HG02571 (cell line): ENCODE results near the gene ZNF44.

Experiments
- ATAC-seq: cut with Tn5 transposase; IDR thresholded peaks from one replicate; pipeline ENCODE4 v1.9.1; 2021; ENCODE audit warnings: mild to moderate bottlenecking, moderate library complexity; ENCODE audit not compliant: unreplicated experiment

The ZNF44 gene

DNA sequence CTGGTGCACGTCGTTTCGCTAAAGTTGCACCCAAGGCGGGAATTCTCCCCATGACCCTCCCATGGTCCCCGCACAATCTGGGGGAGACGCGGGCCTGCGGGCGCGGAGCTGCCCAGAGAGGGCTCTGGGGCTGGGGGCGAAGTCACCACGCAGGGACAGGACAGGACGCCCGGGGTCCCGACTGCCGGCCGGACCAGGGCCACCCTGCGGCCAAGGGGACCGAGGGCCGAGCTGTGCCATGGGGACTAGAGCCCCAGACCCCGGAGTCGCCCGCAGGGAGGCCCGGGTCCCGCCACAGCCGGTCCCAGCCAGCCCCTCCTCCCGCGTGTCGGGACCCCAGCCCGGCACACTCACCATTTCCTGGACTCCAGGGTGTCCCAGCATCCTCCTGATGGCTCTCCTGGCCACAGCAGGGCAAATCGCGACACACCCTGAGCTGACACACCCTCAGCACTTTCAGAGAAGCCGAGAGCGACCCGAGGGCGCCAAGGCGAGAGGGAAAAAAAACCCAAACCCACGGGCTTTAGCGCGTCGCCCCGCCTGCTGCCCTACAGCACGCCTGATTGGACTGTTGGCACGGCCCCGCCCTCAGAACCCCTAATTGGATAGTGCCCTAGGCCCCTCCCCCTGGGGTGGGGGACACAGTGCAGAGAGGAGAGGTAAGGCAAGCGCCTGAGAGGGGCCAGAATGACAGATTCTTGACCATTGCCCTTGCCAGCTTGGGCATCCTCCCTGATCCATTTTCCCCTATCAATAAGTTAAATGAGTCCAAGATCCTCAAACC is 28.6 kb downstream of the ZNF44 start:
- no peak for ATAC-seq

DNA sequence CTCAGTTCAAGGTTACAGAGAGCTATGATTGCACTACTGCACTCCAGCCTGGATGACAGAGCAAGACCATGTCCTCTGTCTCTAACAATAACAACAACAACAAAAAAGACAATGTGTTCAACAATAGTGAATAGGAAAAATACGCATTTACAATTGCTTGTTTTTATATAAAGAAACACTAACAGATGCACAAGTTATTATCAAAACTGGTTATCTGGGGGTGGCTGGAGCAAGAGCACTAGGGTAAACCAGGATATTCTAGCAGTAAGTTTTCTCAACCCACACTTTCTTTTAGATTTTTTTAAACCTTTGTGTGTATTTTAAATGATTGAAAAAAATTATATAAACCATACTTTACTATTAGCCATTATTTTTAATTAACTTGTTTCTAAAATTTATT is 33.1 kb downstream of the ZNF44 start:
- no peak for ATAC-seq

DNA sequence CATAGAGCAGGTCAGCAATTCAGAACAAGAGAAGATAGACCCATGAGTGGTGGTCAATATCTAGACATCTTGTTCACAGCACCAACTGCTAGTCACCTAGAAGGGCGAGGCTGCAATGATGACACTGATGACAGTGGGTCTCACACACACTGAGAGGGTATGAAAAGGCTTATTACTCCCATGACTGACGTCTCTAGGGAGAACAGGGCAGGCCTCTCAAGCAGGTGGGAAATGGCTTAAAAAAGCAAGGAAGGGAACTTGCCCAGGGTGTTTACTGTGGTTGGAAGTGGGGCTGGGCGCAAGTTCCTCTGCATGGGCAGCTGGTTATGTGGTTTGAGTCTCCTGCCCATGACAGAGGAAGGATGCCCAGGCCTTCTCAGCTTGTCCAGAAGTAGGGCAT is 33.8 kb downstream of the ZNF44 start:
- no peak for ATAC-seq

DNA sequence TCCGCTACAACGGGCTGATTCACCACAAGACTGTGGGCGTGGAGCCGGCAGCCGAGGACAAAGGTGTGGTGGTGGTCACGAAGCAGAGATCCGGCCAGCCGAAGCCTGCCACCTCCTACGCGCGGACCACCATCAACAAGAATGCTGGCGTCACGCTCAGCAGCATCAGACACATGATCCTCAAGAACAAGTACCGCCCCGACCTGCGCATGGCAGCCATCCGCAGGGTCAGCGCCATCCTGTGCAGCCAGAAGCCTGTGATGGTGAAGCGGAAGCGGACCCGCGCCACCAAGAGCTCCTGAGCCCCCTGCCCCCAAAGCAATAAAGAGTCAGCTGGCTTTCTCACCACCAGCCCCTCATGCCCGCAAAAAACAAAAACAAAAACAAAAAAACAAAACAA is 34.4 kb downstream of the ZNF44 start:
- no peak for ATAC-seq

DNA sequence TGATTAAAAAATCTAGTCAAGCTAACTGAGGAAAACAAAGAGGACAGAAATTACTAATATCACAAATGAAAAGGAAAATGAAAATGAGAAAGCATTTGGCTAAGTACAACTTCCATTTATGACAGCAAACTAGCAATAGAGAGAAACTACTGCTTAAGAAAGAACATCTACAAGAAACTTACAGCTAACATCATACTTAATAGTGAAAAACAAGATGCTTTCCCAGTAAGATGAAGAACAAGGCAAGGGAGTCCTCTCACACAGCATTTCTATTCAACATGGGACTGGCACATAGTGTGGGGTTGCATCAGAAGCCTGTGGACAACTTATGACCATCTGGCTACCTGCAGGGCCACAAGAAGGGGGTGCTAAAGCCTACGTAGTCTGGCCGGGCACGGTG is 39.3 kb downstream of the ZNF44 start:
- no peak for ATAC-seq

DNA sequence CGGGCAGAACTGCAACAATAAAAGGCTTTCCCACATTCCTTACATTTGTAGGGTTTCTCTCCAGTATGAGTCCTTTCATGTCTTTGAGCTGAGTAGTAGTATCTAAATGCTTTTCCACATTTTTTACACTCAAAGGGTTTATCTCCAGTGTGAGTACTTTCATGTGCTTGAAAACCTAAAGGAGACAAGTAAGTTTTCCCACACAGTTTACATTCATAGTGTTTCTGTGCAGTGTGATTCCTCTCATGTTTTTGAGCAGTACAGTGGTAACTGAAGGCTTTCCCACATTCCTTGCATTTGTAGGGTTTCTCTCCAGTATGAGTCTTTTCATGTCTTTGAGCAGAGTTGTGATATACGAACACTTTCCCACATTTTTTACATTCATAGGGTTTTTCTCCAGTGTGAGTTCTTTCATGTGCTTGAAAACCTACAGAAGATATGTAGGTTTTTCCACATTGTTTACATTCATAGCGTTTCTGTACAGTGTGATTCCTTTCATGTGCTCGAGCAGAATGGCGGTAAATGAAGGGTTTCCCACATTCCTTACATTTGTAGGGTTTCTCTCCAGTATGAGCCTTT is 47.0 kb downstream of the ZNF44 start:
- no peak for ATAC-seq

DNA sequence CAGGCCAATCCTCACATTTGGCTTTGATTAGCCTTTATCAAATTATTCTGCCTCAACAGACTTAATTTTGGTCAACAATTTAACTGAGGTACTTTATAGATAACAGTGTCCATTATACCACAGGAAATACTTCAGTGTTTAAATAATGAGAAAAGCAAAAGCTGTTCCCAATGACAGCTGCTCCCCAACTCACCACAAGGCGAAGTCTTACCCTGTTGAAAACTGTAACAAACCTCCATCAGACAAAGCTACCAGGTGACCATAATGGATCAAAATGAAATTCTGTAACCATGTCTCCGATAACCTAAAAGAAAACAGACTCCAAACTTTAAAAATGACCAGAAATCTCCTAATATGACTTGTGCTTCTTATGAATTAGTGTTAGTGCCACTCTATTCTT is 50.3 kb downstream of the ZNF44 start:
- no peak for ATAC-seq

DNA sequence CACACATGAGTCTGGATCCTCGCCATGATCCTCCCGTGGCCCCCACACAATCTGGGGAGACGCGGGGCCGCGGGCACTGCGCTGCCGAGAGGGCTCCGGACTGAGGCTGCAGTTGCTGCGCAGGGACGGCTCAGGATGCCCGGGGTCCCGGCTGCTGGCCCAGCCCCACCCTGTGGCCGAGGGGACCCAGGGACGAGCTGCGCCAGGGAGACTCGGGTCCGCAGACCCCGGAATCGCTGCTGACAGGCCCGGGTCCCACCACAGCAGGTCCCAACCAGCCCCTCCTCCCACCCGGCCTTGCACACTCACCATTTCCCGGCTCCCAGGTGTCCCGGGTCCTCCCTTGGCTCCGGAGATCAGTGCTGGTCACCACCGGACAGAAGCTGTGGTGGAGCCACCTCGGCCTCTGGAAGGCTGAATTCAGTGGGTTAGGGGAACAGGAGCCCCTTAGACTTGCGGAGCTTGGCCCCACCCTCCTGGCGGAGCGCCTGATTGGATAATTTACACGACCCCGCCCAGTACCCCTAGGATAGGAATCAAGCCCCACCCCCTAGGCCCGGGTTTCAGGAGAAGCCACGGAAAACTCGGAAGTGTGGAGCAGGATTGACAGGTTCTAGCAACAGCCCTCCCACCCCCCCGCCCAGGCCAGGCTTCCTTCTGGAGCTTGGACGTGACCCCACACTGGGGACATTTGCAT is 57.4 kb downstream of the ZNF44 start:
- ATAC-seq = no peak

DNA sequence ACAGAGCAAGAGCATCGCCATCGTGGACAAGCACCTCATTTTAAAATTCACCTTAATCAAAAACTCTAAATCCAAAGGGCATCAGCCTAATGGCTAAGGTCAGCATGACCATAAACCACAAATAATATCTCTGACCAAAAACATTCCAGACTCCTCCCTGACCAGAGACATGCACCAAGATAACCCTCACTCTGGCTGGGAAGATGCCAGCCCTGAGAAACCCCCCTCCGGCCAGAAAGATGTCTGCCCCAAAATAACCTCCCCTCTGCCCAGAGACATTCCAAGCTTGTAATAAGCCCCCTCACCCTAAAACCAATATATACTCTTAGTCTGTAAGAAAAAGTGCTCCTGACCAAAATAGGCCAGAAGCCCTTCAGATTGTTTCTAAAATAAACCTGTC is 61.7 kb downstream of the ZNF44 start:
- no peak for ATAC-seq

DNA sequence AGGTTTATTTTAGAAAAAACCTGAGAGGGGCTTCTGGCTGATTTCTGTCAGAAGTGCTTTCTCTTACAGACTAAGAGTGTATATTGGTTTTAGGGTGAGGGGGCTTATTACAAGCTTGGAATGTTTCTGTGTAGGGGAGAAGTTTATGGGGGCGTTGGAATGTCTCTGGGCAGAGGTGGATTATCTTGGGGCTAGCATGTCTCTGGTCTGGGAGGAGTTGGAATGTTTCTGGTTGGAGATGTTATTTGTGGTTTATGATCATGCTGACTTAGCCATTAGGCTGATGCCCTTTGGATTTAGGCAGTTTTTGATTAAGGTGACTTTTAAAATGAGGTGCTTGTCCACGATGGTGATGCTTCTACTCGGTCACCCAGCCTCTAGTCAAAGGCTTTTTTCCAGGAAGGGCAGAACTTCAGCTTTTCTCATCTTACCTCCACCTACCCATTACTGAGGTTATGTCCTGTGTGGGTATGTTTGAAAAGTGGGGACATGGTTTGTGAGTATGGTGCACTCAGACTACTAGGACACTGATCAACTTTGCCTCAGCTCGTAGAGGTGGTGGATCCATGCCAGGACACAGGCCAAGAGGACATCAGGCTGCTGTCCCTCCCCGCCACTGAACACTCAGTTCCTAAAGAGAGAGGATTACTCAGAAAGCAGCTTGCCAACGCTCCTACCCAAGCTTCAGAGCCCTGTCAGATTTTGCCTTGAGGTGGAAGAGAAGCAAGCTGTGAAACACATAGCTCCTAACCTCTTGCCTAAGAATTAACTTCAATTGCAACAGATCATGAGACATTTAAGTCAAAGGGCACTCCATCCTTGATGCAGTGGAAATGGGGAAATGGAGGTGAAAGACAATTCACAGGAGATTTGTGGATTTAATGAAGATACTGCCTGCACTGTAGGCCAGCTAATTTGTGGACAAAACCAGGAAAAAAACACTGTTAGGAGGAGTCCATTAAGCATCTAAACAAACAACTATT is 63.6 kb downstream of the ZNF44 start:
- no peak for ATAC-seq

DNA sequence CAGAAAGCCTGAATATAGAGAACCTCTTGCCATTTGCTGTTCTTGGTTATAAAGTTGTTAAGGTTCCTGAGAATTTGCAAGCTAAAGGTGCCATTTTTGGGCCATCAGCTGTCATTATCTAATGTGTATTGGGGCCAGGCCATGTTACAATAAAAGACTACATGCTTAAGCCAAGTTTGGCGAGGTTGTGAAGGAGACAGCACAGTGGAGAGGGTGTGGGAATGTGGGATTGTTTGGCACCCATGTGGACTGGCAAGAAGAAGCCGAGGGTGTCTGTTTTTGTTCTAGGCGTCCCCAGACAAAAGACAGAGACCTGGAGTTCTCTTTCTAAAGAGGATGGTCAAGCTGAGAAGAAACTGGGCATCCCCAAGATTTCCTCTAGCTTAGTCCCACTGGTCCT is 64.7 kb downstream of the ZNF44 start:
- ATAC-seq = no peak

DNA sequence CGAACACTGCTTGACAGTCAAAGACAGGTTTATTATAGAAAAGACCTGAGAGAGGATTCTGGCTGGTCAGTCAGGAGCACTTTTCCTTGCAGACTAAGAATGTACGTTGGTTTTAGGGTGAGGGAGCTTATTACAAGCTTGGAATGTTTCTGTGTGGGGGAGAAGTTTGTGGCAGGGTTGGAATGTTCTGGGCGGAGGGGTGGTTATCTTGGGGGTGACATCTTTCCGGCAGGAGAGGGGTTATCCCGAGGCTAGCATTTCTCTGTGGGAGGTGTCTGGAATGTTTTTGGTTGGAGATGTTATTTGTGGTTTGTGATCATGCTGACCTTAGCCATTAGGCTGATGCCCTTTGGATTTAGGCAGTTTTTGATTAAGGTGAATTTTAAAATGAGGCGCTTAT is 70.0 kb downstream of the ZNF44 start:
- ATAC-seq = no peak

DNA sequence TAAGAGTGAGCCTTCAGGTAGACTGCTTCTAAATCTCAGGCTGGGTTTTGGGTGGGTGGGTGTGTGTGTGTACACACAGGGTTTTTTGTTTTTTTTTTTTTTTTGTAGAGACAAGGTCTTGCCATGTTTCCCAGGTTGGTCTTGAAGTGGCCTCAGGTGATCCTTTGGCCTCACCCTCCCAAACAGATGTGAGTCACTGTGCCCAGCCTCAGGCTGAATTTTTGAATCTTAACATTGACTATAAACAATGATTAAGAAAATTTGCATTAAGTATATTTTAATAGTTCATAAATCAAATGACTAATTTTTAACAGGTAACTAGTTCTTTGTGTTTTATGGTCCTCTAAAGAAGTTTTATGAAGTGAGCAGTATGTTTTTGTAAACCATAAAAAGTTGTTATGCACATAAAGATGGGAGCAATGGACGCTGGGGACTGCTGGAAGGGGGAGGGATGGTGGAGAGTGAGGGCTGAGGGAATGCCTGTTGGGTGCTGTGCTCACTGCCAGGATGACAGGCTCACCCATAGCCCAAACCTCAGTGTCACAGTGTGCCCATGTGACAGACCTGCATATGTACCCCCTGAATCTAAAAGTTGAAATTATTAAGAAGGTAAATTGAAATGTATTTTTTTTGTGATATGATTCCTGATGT is 71.6 kb downstream of the ZNF44 start:
- ATAC-seq = no peak
